ENCODE results near the gene HCST. TPM values are rescaled to one million over a fixed set of nuclear protein-coding genes. Genes with fewer than 3 reads are reported as not detected.

Gene HCST
- total and polyA plus RNA-seq, 2 donors from 2014 or later: 10.6 to 16.7 TPM

DNA sequence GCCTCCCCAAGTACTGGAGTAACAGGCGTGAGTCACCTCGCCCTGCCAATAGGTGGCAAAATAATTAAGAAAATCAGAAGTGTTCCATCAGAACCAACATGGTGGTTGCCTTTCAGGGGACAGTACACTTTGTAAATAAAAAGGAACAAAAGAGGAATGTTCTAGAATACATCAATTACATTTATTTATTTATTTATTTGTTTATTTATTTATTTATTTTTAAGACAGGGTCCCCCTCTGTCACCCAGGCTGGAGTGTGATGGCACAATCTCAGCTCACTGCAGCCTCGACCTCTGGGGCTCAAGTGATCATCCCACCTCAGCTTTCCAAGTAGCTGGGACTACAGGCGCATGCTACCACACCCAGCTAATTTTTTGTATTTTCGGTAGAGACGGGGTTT is 18.7 kb downstream of the HCST start:
- no peaks in the 10 kb centered on the region for H3K4me1 ChIP-seq (ENCODE audit: control insufficient read depth in 2 of 3, insufficient read depth in 2 of 3, low read depth in 1 of 3, low read length in 3 of 3)
- DNase-seq (peak in 1 of 5 donors; percentile 8), FAIRE-seq (no peak)
- no peaks in the 10 kb centered on the region for H3K36me3 ChIP-seq (ENCODE audit: control insufficient read depth in 2 of 3, insufficient read depth in 3 of 3, low read length in 3 of 3)
- intact Hi-C loops (cut with DNase I): no loop called here
- H3K9me3 ChIP-seq (ENCODE audit: control insufficient read depth in 2 of 3, insufficient read depth in 1 of 3, low read length in 3 of 3): peaks cover 0 to 5% (median 0%) of the 10 kb centered on the region in 3 donors
- no peak overlapping the region for H3K9ac ChIP-seq (ENCODE audit: low read length in 3 of 3)
- no peaks in the 10 kb centered on the region for H3K27me3 ChIP-seq (ENCODE audit: control insufficient read depth, insufficient read depth, low read length)
- no peak for TF ChIP-seq CTCF (IDR thresholded peaks at IDR 0.05; ENCODE audit: borderline replicate concordance, extremely low read depth, insufficient read depth)
- H3K4me3 ChIP-seq (ENCODE audit: low read length in 3 of 3): no peak overlapping the region
- H3K27ac ChIP-seq (ENCODE audit: low read depth in 2 of 2, low read length in 2 of 2): no peak overlapping the region

GRCh38 chr19:35925501-35925900 is 23.2 kb downstream of the HCST start:
- FAIRE-seq (no peak), DNase-seq (no peak)
- intact Hi-C loops (cut with DNase I): no loop called here
- H3K27me3 ChIP-seq (ENCODE audit: control insufficient read depth, insufficient read depth, low read length): no peaks in the 10 kb centered on the region
- H3K9me3 ChIP-seq (ENCODE audit: control insufficient read depth in 2 of 3, insufficient read depth in 1 of 3, low read length in 3 of 3): peaks cover 0 to 5% (median 0%) of the 10 kb centered on the region in 3 donors
- H3K9ac ChIP-seq (ENCODE audit: low read length in 3 of 3): no peak overlapping the region
- H3K4me3 ChIP-seq (ENCODE audit: low read length in 3 of 3): no peak overlapping the region
- TF ChIP-seq CTCF (IDR thresholded peaks at IDR 0.05; ENCODE audit: borderline replicate concordance, extremely low read depth, insufficient read depth): no peak
- no peaks in the 10 kb centered on the region for H3K4me1 ChIP-seq (ENCODE audit: control insufficient read depth in 2 of 3, insufficient read depth in 2 of 3, low read depth in 1 of 3, low read length in 3 of 3)
- H3K27ac ChIP-seq (ENCODE audit: low read depth in 2 of 2, low read length in 2 of 2): no peak overlapping the region
- H3K36me3 ChIP-seq (ENCODE audit: control insufficient read depth in 2 of 3, insufficient read depth in 3 of 3, low read length in 3 of 3): no peaks in the 10 kb centered on the region

GRCh38 chr19:35928507-35928906 is 26.2 kb downstream of the HCST start:
- H3K27ac ChIP-seq (ENCODE audit: low read depth in 2 of 2, low read length in 2 of 2): no peak overlapping the region
- H3K9ac ChIP-seq (ENCODE audit: low read length in 3 of 3): no peak overlapping the region
- intact Hi-C loops (cut with DNase I): no loop called here
- no peaks in the 10 kb centered on the region for H3K36me3 ChIP-seq (ENCODE audit: control insufficient read depth in 2 of 3, insufficient read depth in 3 of 3, low read length in 3 of 3)
- no peak overlapping the region for H3K4me3 ChIP-seq (ENCODE audit: low read length in 3 of 3)
- peaks cover 0 to 5% (median 0%) of the 10 kb centered on the region in 3 donors for H3K9me3 ChIP-seq (ENCODE audit: control insufficient read depth in 2 of 3, insufficient read depth in 1 of 3, low read length in 3 of 3)
- H3K27me3 ChIP-seq (ENCODE audit: control insufficient read depth, insufficient read depth, low read length): no peaks in the 10 kb centered on the region
- no peak for TF ChIP-seq CTCF (IDR thresholded peaks at IDR 0.05; ENCODE audit: borderline replicate concordance, extremely low read depth, insufficient read depth)
- DNase-seq (peak in 1 of 5 donors; percentile 30), FAIRE-seq (no peak)
- H3K4me1 ChIP-seq (ENCODE audit: control insufficient read depth in 2 of 3, insufficient read depth in 2 of 3, low read depth in 1 of 3, low read length in 3 of 3): peaks cover 0 to 2% (median 0%) of the 10 kb centered on the region in 3 donors

- H3K36me3 ChIP-seq (ENCODE audit: control insufficient read depth in 2 of 3, insufficient read depth in 3 of 3, low read length in 3 of 3): no peaks in the 10 kb centered on the region
- FAIRE-seq (no peak), DNase-seq (no peak)
- peaks cover 0 to 2% (median 0%) of the 10 kb centered on the region in 3 donors for H3K4me1 ChIP-seq (ENCODE audit: control insufficient read depth in 2 of 3, insufficient read depth in 2 of 3, low read depth in 1 of 3, low read length in 3 of 3)
- H3K27me3 ChIP-seq (ENCODE audit: control insufficient read depth, insufficient read depth, low read length): no peaks in the 10 kb centered on the region
- H3K9me3 ChIP-seq (ENCODE audit: control insufficient read depth in 2 of 3, insufficient read depth in 1 of 3, low read length in 3 of 3): peaks cover 0 to 5% (median 0%) of the 10 kb centered on the region in 3 donors
- no peak overlapping the region for H3K9ac ChIP-seq (ENCODE audit: low read length in 3 of 3)
- H3K4me3 ChIP-seq (ENCODE audit: low read length in 3 of 3): no peak overlapping the region
- intact Hi-C loops (cut with DNase I): loop anchor here (5.0 kb wide), 1 partner anchor 48 kb away; no protein-coding TSS in a partner anchor
- TF ChIP-seq CTCF (IDR thresholded peaks at IDR 0.05; ENCODE audit: borderline replicate concordance, extremely low read depth, insufficient read depth): no peak
- H3K27ac ChIP-seq (ENCODE audit: low read depth in 2 of 2, low read length in 2 of 2): no peak overlapping the region
These were observed 27.5 kb downstream of the HCST start for GRCh38 chr19:35929876-35930275.

All from kidney (tissue), 14 donors.